GM21786 (cell line): ENCODE results near the gene MAEL.

Experiments used
- ATAC-seq: cut with Tn5 transposase; IDR thresholded peaks from one replicate; pipeline ENCODE4 v1.9.1; 2021; ENCODE audit not compliant: unreplicated experiment

Gene MAEL

DNA sequence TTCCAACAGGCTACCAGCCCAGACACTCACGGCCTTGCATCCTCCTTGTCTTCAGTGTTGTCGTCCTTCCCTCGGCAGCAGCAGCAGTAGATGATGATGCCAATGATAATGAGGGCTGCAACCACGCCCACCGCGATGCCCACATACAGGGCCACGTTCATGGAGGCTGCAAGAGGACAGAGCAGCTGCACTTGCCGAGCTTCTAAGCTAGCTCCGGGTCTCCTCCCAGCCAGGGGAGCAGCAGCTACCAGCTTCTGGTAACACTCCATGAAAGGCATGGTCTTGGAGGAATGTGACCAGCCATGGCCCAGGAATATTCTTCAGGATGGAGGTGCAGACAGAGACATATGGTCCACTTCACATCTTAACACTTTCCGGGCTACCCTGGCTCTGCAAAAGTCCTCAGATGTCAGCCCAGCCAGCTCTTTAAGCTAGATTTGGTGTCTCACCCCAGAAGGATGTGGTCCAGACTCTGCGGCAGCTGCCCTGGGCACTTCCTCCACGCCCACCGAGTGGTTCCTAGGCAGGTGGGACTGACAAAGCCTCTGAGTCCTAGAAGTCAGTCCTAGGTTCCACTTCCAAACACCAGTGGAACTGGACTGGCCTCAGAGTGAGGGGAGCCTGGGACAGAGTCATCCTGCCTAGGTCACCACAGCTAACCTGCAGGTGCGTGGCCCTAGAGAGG lies 66.0 kb downstream of the MAEL start:
- ATAC-seq = no peak

DNA sequence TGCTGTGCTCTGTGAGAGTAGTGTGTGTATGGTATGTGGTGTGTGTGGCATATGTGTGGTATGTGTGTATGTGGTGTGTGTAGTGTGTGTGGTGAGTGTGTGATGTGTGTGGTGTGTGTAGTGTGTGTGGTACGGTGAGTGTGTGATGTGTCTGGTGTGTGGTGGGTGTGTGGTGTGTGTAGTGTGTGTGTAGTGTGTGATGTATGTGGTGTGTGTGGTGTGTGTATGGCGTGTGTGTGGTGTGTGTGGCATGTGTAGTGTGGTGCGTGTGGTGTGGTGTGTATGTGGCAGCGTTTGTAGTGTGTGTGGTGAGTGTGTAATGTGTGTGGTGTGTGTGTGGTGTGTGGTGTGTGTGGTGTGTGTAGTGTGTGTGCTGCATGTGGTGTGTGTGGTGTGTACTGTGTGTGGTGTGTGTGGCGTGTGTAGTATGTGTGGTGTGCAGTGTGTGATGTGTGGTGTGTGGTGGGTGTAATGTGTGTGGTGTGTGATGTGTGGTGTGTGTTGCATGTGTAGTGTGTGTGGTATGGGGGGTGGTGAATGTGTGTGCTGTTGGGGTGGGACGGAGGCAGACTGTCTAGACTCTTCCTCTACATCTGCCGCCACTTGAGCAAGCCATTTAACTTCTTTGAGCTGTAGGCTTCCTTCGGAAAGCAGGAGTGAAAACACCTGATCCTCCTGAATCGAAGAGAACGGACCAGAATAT lies 67.6 kb downstream of the MAEL start:
- no peak for ATAC-seq

DNA sequence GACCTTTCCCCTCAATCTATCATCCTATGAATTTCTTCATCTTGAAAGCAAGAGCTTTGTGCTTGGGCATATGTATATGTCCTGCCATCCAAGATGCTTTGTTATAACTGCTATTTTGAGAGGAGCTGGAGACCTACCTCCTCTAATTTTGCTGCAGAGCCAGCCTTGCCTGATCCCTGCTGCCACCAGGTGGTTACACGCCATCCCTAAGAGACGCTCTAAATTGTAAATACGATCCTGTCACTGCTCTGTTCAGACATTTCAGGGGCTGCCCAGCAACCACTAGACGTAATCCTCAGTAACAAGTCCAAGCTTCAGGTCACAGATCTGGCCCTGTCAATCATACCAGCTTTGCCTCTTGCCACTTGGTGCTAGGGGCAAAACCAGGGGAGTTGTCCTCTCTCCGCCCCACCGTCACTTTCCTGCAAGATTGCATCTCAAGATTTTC lies 68.2 kb downstream of the MAEL start:
- peak; percentile 63 for ATAC-seq

DNA sequence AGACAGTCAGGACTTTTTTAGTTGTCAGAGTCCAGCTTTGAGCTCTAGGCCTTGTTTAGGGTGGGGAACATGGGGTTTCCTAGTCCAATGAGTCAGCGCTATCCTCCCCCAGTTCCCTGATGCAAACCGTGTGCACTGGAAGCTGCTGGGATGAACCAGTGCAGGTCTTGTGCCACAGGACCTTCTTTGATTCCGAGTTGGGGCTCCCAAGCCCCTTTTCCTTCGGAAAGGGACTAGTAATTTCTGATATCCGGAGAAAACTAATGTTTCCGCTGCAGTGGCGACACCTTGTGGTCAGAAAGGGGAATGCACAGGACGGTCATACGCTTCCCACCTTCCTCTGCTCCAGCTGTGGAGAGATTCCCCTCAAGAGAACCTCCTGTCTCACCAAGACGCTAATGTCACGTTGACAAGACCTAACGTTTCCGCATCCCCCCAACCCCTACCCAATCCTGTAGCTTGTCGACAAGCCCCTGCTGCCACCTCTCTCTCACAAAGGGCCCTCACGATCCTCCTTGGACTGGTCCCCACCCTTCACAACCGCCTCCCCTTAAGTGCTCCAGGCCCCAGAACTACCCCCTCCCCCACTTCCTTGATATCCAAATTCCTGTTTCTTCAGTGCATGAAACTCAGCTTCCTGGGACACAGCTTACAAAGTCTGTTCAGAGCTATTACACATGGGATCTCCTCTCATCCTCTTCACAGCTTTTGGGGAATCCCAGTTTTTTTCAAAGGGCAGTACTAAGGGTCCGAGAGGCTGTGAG lies 70.1 kb downstream of the MAEL start:
- peak; percentile 53 for ATAC-seq

DNA sequence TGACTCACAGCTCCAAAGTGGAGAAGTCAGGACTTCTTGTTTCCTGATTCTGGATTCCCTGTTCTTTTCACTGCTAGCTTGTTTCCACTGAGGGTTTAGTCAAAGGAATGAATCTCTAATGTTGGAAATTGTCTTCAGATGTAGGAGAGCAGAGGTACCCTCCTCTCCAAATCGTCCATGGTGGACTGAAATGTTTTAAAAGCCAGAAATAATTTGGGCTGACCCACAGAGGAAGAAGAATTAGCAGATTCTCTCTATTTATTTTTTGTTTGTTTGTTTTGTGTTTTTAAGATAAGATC lies 70.7 kb downstream of the MAEL start:
- no peak for ATAC-seq

DNA sequence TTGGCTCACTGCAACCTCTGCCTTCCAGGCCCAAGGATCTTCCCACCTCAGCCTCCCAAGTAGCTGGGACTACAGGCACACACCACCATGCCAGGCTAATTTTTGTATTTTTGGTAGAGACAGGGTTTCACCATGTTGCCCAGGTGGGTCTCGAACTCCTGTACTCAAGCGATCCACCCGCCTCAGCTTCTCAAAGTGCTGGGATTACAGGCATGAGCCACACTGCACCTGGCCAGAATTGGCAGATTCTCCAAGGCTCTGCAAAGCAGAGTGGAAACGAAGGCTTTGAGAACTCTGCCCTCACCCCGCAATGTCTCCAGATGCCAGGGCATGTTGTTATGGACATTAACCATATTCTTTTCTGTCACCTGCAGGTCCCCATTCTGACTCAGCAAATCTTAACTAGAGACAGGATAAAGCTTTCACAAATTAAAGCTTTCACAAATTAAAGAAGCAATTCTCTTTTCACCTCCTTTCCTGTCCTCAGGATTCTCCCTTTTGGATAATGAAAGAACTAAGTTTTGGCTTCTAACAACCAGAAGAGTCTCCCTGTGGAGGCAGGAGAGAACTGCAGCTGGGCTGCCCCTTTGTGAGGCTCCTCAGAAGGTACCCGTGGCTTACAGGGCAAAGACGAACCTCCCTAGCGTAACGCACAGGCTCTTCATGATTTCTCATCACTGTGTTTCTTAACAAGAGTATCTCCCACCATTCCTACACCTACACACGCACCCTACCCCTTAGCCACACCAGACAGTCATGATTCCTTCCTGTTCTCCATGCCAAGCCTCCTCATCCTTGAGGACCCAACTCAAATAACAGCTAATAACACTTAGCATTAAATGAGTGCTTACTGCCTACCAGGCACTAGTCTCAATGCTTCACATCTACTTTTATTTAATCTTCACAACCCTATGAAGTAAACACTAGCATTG lies 71.3 kb downstream of the MAEL start:
- no peak for ATAC-seq

DNA sequence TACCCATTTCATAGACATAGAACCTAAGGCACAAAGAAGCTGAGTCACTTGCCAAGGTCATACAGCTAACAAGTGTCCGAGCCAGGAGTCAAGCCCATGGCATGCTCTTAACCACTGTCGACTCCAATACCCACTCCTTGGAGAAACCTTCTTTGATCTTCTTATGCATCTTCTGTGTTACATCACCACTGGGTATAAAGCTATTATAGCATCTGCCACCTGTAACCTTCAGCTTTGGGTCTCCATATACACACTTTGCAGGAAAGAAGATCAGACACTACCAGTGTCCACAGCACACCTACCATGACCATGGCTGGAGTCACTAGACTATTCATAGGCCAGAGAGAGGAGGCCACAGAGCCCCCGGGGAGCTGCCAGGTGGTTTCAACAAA lies 72.0 kb downstream of the MAEL start:
- ATAC-seq = no peak

DNA sequence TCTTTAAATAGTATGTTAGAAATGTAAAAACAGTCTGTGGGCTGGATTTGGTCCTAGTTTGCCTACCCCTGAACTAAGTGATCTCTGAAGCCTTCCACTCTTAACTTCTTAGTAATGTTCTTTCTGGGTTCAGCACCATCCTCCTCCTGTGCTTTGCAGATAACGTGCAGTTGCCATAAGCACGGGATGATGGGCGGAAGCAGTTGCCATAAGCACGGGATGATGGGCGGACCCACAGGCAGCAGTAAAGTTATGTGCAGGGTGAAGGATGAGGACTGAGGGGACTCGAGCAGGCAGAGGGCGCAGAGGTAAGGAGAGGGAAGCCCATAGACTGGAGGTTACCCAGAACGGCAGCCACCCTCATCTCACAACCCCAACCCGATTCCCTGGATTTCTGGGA lies 75.5 kb downstream of the MAEL start:
- no peak for ATAC-seq

DNA sequence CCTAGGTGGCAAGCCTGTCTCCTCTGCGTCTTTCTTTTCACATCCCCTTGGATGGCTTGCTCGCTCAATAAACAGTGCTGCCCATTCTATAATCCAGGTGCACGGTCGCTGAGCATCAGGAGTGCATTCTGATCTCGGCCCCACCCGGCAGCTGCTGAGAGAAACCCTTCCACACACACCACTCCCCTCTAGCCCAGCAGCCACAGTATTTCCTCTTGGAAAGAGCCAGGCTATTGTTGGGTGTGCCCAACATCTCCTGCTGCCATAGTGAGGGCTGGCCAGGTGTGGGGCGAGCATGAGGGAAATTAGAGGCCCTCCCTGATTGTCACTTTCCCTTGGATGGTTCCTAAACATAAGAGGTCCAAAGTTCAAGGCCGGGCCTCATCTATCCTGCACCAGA lies 76.4 kb downstream of the MAEL start:
- no peak for ATAC-seq

DNA sequence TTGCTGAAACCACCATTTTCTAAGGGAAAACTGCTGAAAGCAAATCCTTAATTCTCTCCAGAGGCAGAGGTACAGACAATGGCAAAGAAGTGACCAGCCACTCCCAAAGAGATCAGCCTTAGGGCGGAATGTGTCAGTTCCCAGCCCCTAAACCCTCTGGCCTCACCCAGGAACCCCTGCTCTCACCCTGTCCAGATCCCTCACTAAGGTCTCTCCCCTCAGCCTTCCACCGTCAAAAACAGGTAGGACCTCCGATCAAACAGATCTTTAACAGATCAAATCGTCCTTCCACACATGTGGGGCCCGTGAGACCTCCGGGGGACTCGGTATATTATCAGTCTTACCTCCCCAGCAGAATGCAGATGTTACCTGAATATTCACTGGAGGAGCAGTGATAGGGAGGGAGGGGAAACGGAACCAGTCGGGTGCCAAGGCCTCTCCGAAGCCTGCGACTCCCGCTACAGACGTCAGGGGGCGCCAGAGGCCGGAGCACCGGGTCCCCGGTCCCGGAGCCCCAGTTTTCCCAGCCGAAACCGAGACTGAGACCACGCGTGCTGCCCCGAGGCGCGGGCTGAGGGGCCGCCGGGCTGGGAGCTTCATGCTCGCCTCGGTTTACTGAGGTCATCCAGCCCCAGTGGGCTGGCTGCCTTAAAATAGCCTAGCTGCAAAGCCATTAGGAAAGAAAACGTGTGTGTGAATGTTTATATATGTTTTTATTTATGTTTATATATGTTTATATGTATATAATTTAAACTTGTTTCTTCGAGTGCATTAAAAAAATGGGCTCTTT lies 77.4 kb downstream of the MAEL start:
- peak; percentile 74 for ATAC-seq

DNA sequence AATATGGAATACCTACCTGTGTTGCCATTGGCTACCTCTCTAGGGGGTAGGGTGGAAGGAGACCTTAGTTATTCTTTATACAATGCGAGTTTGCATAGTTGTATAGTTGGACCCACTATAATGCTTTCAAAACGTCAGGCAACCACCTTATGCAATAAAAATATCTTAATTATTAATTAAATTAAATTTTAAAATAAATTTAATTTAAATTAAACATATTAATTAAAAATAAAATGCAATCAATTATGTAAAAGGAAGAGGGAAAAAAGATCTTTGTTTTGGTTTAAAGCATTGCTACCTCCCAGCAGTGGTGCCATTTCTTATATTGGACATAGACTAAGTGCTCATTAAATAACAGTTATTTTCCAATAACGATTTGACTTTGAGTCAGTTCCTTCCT lies 78.8 kb downstream of the MAEL start:
- no peak for ATAC-seq

DNA sequence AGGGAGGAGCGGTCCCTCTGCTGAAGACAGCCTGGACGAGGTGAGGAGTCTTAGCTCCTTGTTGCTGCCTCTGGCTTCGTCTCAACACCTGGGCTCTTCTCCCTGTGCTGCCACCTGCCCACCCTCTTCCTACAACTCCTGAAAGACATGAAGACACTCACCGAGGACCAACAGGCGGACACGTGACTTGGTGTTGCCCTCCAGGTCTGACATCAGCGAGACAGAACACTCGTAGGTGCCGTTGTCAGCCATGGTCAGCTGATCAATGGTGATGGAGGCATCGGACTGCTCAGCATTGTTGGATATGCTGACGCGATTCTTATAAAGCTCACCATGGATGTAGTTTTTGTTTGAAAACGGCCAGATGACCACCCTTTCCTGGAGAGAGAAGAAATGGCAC lies 79.7 kb downstream of the MAEL start:
- no peak for ATAC-seq

DNA sequence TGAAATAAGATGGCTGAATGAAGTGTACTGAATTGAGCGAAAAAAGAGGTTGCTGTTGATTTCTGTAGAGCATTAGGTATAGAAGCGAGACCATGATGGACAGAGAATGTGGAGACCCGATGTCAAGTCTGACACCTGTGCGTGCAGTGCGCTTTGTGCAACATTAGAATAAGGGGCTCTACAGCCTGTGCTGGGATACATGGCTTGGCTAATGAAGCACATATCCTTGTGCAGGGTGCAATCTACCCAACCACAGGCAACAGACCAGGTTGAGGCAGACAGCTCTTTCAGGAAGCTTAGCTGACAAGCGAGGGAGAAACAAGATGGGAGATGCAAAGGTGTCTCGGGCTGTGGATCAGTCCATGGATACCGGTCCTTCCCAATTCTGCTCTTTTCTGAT lies 82.2 kb downstream of the MAEL start:
- ATAC-seq = no peak
